Measurements from ENCODE around the gene ZFYVE28.

Gene ZFYVE28

GRCh38 chr4:2365054-2365912 is 53.2 kb downstream of the ZFYVE28 start:
- DNase-seq, result no peak

DNA sequence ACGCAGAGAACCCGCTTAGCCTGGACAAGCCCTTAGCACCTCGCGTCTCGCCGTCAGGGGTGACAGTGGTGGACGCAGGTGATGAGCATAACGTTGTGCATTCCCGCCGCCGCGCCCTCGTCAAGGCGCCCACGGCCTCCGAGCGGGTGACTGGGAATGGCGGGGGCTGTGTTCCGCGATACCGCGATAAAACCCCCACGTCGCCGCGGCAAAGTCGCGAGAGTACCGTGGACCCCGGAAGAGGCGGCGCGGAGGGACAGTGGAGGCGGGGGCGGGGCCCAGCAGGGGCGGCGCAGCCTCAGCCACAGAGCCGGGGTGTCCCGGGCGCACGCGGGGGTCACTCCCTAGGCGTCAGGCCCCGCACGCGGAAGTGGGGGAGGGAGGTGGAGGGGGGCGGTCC is 53.8 kb downstream of the ZFYVE28 start:
- DNase-seq, result peak; percentile 38

DNA sequence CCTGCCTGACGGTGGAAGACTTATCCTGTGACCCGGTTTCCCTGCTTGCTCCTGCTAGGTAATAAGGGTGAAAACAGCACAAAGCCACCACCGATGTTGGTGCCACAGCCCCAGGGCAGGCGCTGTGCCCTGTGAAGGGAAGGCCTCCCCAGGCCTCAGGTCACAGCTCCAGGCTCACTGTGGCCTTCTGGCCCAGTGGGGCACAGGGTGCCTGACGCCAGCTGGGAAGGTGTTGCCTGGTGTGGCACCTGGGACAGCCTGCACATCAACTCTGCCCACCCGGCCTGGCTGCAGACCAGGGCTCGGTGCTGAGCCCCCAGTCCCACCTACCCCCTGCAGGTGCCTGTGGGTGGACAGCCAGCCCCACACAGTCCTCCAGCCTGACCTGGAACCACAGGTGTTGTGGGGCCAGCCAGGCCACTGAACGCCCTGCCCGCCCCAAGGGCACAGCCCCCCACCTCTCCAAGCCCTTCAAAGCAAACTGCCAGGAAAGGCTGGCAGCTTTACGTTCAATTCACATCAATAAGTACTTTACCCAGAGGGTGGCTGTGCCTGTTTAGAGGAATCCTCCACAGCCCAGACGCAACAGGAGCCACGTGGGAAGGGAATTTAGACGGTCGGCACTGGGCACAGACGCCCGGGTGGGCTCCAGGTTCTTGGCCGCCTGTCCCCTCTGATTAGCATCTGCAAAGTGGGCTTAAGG is 54.3 kb downstream of the ZFYVE28 start:
- DNase-seq, result no peak

- DNase-seq, result no peak
Measured at GRCh38 chr4:2363056-2363721, 55.3 kb downstream of the ZFYVE28 start.

DNA sequence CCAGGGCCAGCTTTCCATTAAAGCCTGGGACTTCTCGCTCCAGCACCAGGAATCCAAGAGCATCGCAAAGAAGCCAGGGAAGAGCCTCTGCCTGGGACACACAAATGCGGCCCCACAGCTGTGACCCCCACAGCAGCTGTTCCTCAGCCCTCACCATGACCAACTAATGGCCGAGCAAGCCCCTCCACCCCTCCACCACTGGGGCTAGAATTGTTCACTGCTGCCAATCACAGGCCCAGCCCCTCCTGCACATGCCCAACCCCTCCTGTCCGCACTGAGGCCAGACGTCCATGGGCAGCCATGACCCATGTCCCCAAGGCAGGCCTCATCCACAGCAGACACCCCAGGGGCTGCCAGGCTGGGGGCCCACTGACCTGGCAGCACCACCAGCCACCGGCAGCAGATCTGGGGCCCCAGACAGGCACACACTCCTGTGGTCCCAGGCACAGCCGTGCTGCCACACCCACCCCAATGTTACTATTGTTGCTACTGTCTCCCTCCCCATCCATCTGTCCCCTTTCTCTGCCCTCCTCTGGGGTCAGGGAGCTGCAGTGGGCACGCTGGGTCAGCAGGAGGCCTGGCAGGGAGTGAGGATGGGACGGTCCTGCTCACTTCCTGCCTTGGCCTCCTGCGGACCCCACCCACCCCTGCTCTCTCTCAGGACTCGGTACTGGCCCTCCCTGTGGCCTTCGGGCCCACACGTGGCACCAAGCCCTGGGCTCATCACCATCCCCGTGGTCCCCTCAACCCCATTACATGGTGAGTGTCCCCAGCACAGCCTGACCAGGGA is 56.0 kb downstream of the ZFYVE28 start:
- DNase-seq, result no peak

- no peak for DNase-seq
Measured at GRCh38 chr4:2361366-2362265, 56.8 kb downstream of the ZFYVE28 start.

GRCh38 chr4:2360396-2360730 is 58.1 kb downstream of the ZFYVE28 start:
- no peak for DNase-seq

DNA sequence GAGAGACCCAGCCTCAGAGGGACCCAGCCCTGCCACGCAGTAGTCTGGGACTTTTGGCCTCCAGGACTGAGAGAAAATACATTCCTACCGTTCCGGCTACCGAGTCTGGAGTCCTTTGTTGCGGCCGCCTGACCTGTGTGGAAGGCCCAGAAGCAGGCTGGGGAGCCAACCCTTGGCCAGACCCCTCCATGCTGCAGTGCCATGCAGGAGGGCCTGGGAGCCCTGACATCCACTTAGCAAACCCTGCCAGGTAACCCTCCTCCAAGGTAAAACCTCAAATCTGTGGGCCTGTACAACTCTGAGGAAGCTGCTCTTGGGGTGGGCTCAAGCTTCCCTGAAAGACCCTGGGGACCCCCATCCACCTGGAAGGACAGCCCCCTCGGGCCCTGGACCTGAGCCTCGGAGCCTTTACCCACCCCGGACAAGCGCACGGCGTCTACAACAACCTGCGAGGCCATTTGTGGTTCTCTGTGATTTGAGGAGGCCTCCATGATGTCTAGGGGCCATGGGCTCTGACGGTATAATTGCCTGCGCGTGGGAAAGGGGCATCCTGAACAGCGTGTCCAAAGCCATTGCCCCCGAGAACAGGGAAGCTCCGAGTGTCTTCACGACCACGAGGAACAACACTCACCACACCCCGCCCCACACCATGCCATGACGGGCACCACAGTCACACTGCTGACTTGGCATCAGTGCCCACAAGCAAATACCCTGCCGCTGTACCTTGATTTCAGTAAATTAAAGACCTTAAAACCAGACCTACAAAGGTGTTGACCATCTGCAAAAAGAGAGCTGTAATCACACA is 58.7 kb downstream of the ZFYVE28 start:
- no peak for DNase-seq

DNA sequence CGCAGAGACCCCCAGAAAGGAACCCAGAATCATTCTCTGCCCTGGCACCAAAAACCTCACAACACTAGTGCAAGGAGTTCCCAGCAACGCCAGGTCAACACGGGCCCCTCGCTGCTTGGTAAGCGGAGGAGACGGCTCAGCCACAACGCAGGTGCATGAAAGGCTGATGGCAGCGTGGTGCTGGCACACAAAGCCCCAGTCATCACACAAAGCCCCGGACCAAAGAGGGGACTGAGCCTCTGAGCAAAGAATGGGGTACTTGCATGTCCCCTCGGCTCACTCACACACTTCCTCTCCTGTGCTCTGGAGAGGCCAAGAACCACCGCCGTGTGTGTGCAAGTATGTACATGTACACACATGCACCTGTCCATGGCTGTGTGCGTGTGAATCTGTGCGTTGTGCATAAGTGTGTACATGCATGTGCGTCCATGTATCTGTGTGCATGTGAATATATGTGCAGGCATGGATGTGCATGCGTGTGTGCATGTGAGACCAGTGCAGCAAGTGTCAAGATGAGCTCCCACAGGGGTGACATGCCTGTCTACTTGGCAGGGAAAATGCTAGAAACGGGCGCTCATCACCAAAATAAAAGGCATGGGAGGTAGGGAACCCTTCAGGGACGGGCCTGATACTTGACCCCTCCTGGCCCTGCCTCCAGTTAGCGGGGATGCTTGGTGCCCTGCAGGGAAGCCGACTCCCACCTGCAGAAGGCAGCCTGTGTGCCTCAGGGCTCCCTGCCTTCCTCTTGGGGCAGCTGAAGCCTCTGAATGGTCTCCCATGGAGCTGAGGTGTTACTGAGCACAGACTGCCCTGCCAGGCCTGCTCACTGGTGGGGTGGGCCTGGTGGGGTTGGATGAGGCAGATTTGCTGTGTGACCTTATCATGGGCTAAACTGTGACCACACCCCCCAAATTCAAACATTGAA is 60.4 kb downstream of the ZFYVE28 start:
- no peak for DNase-seq

DNA sequence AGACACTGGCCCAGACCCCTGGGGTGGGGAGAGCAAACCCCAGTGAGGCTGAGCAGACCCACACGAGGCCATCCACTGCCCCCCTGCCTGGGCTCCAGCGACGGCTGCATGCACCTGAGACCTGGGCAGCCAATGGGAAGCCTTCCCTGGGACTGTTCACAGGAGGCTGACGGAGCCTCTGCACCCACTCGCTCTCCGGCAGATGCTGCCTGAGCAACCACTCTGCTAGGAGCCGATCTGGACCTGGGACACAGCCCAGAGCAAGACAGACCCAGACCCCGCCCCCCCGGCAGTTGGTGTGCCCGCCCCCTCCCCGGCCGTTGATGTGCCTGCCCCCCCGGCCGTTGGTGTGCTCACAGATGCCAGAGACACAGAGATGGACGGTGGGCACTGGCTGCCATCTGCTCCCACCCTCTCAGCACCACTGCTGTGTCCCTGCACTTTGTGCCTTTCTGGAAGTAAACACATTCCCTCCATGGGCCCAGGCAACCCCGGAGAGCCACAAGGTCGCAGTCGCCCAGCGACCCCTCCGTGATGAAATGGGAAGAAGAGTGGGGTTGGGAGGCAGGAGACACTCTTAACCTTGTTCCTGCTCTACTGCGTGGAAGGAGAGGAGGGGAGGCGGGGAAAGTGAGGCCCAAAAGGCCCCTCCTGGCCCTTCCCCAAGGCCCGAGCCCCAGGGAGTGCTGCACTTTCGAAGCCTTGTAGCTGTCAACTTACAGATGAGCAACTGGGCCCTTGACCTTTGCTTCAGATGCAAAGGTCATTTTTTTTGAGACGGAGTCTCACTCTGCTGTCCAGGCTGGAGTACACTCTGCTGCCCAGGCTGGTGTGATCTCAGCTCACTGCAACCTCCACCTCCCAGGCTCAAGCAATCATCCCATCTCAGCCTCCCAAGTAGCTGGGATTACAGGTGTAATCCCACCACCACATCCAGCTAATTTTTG is 62.0 kb downstream of the ZFYVE28 start:
- DNase-seq, result no peak

DNA sequence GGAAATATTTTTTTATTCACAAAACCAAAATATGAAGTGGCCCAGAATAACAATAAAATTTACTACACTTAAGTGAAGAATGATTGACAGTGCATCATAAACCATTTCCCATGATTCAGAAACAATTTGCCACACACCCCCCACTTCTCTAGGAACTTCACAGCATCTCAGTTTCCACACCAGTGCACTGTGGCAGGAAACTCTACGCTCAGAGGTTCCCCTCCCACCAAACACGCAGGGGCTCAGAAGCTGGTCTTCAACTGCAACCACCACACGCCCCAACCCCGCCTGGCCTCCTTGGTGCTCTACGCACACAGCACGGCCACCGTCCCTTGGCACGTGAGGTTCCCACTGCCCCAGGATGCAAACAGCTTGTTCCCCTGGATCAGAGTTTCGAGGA is 63.7 kb downstream of the ZFYVE28 start:
- DNase-seq, result no peak

DNA sequence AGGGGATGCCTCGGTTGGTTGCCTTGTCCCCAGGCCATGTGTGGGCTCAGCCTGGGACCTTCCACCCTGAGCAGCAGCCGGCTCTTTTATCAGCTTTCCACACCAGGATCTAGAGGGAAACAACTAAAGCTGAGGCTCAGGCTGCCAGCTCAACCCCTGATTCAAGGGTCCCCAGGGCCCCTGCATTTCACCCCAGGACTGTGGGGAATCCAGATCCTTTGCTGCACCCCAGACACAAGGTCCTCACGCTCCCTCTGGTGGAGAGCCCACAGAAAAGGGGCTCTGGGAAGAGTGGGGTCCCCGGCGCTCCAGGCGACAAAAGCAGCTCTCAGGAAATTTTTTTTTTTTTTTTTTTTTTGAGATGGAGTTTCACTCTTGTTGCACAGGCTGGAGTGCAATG is 64.3 kb downstream of the ZFYVE28 start:
- DNase-seq, result no peak

DNA sequence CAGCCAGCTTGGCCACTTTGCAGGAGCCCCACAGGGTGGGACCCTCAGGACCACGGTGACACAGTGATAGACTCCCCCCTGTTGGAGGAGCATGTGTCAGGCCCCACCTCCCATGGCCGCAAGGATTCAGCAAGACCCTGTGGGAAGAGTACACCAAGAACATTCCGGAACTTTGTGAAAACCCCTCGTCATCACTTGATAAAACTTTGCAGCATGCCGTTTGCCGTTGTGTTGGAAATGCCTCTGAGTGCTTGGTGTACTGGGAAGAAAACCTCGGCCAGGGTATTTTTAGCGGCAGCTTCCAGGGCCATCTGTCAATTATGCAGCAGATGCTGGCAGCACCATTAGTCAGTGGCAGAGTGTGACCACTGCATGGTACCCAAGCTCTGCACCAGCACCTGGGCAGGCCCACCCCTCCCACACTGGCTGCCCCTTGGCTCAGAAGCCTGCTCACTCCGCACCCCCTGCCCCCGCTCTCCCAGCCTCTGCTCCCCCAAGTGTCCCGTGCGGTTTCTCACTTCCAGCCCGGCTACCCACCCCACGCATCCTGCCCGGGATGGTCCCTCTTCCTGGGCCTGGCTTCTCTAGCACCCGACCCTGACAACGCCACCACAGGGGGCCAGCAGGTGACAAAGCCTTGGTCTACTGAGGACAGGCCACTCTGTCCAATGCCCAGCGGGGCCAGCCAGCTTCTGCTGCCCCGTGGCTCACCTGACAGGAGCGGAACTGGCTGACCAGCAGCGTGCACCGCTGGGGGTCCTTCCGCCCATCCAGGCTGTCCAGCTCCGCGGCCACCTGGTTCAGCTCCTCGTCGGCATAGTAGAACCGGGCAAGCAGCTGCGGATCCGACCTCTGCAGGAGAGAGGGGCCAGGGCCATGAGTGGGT is 65.0 kb downstream of the ZFYVE28 start:
- DNase-seq, result no peak

DNA sequence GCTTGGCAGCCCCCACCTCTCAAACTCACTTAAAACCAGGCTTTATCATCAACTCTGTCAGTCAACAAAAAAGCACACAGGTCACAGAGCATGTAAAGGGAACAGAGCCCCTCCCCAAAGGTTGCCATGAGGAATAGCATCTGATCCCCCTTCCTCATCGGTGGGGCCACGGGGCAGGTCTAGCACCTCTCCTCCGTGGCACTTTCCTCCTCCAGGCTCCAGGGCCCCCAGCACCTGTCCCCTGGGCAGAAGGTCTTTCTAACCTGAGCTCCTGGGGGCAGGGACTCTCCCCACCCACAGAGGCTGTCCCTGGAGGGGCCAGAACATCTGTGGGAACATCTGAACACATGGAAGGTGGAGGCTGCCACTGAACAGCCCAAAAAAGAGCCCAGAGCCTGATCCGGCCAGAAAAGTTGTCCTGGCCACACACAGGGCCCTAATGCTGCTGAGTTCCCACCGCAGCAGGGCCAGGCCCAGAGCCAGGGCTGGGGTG is 65.7 kb downstream of the ZFYVE28 start:
- DNase-seq, result no peak

GRCh38 chr4:2352171-2352570 is 66.3 kb downstream of the ZFYVE28 start:
- no peak for DNase-seq

- DNase-seq, result no peak
Measured at GRCh38 chr4:2350982-2351381, 67.5 kb downstream of the ZFYVE28 start.

GRCh38 chr4:2348786-2349185 is 69.7 kb downstream of the ZFYVE28 start:
- no peak for DNase-seq

DNA sequence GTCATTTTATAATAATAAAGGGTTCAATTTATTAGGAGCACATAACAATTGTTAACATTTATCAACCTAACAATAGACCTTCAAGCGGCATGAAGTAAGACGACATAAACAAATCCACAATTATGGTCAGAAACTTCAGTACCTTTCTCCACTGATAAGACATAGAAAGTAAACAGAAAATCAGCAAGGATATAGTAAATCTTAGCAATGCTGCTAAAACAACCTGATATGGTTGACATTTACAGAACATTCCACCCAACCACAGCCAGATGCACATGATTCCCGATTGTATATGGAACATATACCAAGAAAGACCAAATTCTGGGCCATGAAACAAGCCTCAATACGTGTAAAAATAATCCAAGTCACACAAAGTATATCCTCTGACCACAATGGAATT is 71.3 kb downstream of the ZFYVE28 start:
- no peak for DNase-seq
